Adrenal gland (tissue), 12 donors: ENCODE data around the gene EPSTI1. TPM values are rescaled to one million over a fixed set of nuclear protein-coding genes. Genes with fewer than 3 reads are reported as not detected.

ENCODE experiments used
- DNase-seq, 7 donors: peaks; one replicate each; pipeline ENCODE4 v3.0.0-alpha.2; 2019 to 2020
- H3K27ac ChIP-seq, 5 donors: fragments of 200-600 bp; sonication (generic) in 4 of 5; 1 replicate in 3 of 5; 2 replicates in 2 of 5; pipeline versions ENCODE4 v1.5.1 to v1.8.0; 2016 to 2020; ENCODE audit warnings: mild to moderate bottlenecking in 1 of 5
- H3K27me3 ChIP-seq: fragments of 200-600 bp; 2 replicates; pipeline ENCODE4 v1.8.0; 2021
- H3K36me3 ChIP-seq, 2 donors: fragments of 200-600 bp; replicated peaks in 1 of 2; 1 replicate in 1 of 2; 2 replicates in 1 of 2; pipeline versions ENCODE4 v1.5.1 to v1.8.0; 2018 to 2022
- H3K4me1 ChIP-seq, 2 donors: fragments of 200-600 bp; replicated peaks in 1 of 2; 1 replicate in 1 of 2; 2 replicates in 1 of 2; pipeline versions ENCODE4 v1.5.1 to v1.8.0; 2018 to 2021
- H3K4me3 ChIP-seq, 4 donors: fragments of 200-600 bp; sonication (generic) in 3 of 4; one replicate each; pipeline ENCODE4 v1.5.1; 2016 to 2018
- H3K9me3 ChIP-seq, 3 donors: fragments of 200-600 bp; sonication (generic) in 1 of 3; replicated peaks in 1 of 3; 1 replicate in 2 of 3; 2 replicates in 1 of 3; pipeline versions ENCODE4 v1.5.1 to v1.8.0; 2016 to 2021
- POLR2A ChIP-seq, 2 donors: fragments of 450-650 bp; IDR thresholded peaks; one replicate each; pipeline ENCODE4 v1.6.1; 2017; ENCODE audit warnings: antibody characterized with exemption in 2 of 2, mild to moderate bottlenecking in 2 of 2, moderate library complexity in 1 of 2
- WGBS, 4 donors: extraction: QIAGEN DNeasy Blood & Tissue Kit in 2 of 4; methylation state at CpG; one replicate each; pipeline versions ENCODE4 v1.1.5 to v1.1.7; 2013 to 2017; 5-methylcytosine and 5-hydroxymethylcytosine counted together
- intact Hi-C, 2 donors: fragments of 100-400 bp; cut with DNase I; formaldehyde crosslinking; loops; one replicate each; pipeline versions ENCODE4 v1.14.1 to v1.15.0; 2022 to 2023
- polyA plus RNA-seq, 3 donors: library from polyadenylated mRNA; stranded (reverse); fragments of 200-250 nt in 2 of 3; fragments of 350-450 nt in 1 of 3; fragmentation: Illumina TruSeq in 1 of 3; extraction: RNeasy Lipid Tissue Mini Kit (QIAGEN cat#74804) in 1 of 3; gene quantifications; one replicate each; pipeline ENCODE4 v1.2.3, GENCODE V29; 2013 to 2014
- total RNA-seq, 9 donors: library from RNA; depleted of rRNA in 4 of 9; stranded (reverse); fragments of >200 nt in 4 of 9; fragments of 120-200 nt in 1 of 9; fragmentation: NEBNext Ultra II Directional in 1 of 9; extraction: Animal tissue kit (Norgen Biotek cat#: 25700) in 1 of 9; gene quantifications; one replicate each; pipeline versions ENCODE4 v1.1.0 to v1.2.4, GENCODE V29; 2013 to 2023
- TF ChIP-seq, protein P1 (sequence below), 6 experiments: fragments of 450-650 bp in 4 of 6; fragments of 200-600 bp in 2 of 6; sonication (generic) in 1 of 6; IDR thresholded peaks; 1 replicate in 5 of 6; 2 replicates in 1 of 6; pipeline versions ENCODE4 v1.5.1 to v1.8.0; 2016 to 2021; ENCODE audit warnings: antibody characterized with exemption in 6 of 6, mild to moderate bottlenecking in 2 of 6, moderate library complexity in 1 of 6
- donor health status: healthy with polysubstance abuse.
- donor health status: Bipolar disorder and iron deficiency.
- donor health status: DM: yes; HTN: yes; CAD: no.
- donor health status: DM: no; HTN: no; CAD: no.
- donor health status: DM: no; HTN: no; CAD: no.
- donor health status: DM: yes; HTN: yes; CAD: no.

The EPSTI1 gene
- total and polyA plus RNA-seq, 12 donors = 6.8 to 36.3 (median 10.2) TPM

GRCh38 chr13:43005460-43006236, 13.6 kb upstream of the EPSTI1 start:
- no peak for DNase-seq
- H3K4me1 ChIP-seq = peaks cover 7 to 17% of the 10 kb centered on the region in 2 donors
- no peak overlapping the region for H3K4me3 ChIP-seq
- no peaks in the 10 kb centered on the region for H3K36me3 ChIP-seq
- no peaks in the 10 kb centered on the region for H3K27me3 ChIP-seq
- 92 to 98% (median 94%) methylated on average over 3 of the region's 3 CpGs for WGBS, 4 donors
- no peaks in the 10 kb centered on the region for H3K9me3 ChIP-seq
- intact Hi-C loops = no loop called here
- TF ChIP-seq, protein P1, sequence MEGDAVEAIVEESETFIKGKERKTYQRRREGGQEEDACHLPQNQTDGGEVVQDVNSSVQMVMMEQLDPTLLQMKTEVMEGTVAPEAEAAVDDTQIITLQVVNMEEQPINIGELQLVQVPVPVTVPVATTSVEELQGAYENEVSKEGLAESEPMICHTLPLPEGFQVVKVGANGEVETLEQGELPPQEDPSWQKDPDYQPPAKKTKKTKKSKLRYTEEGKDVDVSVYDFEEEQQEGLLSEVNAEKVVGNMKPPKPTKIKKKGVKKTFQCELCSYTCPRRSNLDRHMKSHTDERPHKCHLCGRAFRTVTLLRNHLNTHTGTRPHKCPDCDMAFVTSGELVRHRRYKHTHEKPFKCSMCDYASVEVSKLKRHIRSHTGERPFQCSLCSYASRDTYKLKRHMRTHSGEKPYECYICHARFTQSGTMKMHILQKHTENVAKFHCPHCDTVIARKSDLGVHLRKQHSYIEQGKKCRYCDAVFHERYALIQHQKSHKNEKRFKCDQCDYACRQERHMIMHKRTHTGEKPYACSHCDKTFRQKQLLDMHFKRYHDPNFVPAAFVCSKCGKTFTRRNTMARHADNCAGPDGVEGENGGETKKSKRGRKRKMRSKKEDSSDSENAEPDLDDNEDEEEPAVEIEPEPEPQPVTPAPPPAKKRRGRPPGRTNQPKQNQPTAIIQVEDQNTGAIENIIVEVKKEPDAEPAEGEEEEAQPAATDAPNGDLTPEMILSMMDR (IDR thresholded peaks at IDR 0.05) = no peak
- TF ChIP-seq POLR2A (IDR thresholded peaks at IDR 0.05) = peak in 1 of 2 donors; percentile 39
- peak overlapping the region in 4 of 5 donors; percentile 24 to 67 (median 54) for H3K27ac ChIP-seq

- Histone ChIP-seq H3K27ac (no peak overlapping the region), H3K36me3 (no peaks in the 10 kb centered on the region), H3K9me3 (no peaks in the 10 kb centered on the region), H3K4me1 (peaks cover 7 to 17% of the 10 kb centered on the region in 2 donors), H3K4me3 (no peak overlapping the region), H3K27me3 (no peaks in the 10 kb centered on the region)
- TF ChIP-seq, protein P1 (IDR thresholded peaks at IDR 0.05) = no peak
- no peak for TF ChIP-seq POLR2A (IDR thresholded peaks at IDR 0.05)
- DNase-seq = no peak
- 87 to 97% (median 94%) methylated on average over 6 of the region's 6 CpGs for WGBS, 4 donors
- intact Hi-C loops = no loop called here
Measured at GRCh38 chr13:43003729-43004128, 11.7 kb upstream of the EPSTI1 start.

GRCh38 chr13:43003010-43003409, 11.0 kb upstream of the EPSTI1 start:
- Histone ChIP-seq H3K4me1 (peaks cover 7 to 17% of the 10 kb centered on the region in 2 donors), H3K36me3 (no peaks in the 10 kb centered on the region), H3K27me3 (no peaks in the 10 kb centered on the region), H3K4me3 (no peak overlapping the region), H3K9me3 (no peaks in the 10 kb centered on the region), H3K27ac (no peak overlapping the region)
- no peak for DNase-seq
- no peak for TF ChIP-seq POLR2A (IDR thresholded peaks at IDR 0.05)
- TF ChIP-seq, protein P1 (IDR thresholded peaks at IDR 0.05) = no peak
- WGBS, 4 donors = 71 to 95% (median 87%) methylated on average over 2 of the region's 2 CpGs
- intact Hi-C loops = no loop called here

- H3K4me1 ChIP-seq = peaks cover 7 to 17% of the 10 kb centered on the region in 2 donors
- H3K27me3 ChIP-seq = no peaks in the 10 kb centered on the region
- H3K4me3 ChIP-seq = no peak overlapping the region
- no peak for TF ChIP-seq POLR2A (IDR thresholded peaks at IDR 0.05)
- TF ChIP-seq, protein P1 (IDR thresholded peaks at IDR 0.05) = no peak
- whole genome bisulfite sequencing, 4 donors = 89 to 99% (median 95%) methylated on average over 2 of the region's 2 CpGs
- H3K36me3 ChIP-seq = no peaks in the 10 kb centered on the region
- no peak for DNase-seq
- H3K27ac ChIP-seq = no peak overlapping the region
- H3K9me3 ChIP-seq = no peaks in the 10 kb centered on the region
- intact Hi-C loops = no loop called here
Measured at GRCh38 chr13:43002021-43002420, 10.0 kb upstream of the EPSTI1 start.
